HG02763 (cell line): Measurements from ENCODE around the gene MACROD2.
"Not testable (repeated sequence)": the region's sequence is repeated elsewhere in the genome, so short reads cannot be mapped to it uniquely, and the experiment has no call there.

Source experiments
- ATAC-seq: cut with Tn5 transposase; IDR thresholded peaks from one replicate; pipeline ENCODE4 v1.9.1; 2021; ENCODE audit warnings: mild to moderate bottlenecking, moderate library complexity; ENCODE audit not compliant: unreplicated experiment

MACROD2 gene

DNA sequence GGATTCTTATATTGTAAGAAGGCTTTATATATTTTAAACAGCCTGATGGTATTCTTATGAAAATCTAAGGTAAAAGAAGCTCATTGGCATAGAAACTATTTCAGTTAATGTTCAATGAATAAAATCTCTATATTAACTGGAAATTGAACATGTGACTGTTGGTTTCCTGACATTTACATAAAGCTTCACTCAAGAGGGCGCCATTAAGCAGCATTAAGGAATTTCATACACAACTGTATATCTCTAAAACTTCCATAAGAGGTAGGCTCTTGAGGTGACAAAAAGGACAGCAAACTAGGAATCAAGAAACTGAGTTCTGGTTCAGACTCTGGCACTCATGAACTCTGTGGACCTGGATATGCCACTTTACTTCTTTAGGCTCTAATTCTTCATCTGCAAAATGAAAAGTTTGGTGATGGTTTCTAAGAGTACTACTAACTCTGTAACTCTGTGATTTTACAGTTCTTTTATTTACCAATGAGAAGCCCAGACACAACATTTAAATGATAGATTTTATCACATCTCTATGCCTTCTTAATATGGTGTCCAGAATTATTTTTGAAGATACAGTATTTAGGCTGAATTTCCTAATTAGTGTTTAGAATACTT is 194.6 kb downstream of the MACROD2 start:
- ATAC-seq: no peak

DNA sequence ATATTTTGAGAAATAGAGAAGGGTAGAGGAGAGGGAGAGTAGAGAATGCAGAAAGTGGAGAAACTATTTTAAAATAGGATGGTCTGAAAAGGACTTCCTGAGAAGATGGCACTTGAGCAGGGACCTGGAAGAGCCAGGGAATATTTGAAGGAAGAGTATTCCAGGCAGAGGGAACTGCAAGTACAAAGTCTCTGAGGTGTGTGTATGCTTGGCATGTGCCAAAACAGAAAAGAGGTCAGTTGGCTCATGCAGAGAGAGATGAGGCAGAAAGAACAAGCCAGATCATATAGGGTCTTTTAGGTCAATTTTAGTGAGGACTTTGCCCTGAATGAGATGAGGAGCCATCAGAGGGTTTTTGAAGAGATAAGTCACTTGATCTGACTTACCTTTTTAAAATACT is 196.2 kb downstream of the MACROD2 start:
- ATAC-seq: no peak

DNA sequence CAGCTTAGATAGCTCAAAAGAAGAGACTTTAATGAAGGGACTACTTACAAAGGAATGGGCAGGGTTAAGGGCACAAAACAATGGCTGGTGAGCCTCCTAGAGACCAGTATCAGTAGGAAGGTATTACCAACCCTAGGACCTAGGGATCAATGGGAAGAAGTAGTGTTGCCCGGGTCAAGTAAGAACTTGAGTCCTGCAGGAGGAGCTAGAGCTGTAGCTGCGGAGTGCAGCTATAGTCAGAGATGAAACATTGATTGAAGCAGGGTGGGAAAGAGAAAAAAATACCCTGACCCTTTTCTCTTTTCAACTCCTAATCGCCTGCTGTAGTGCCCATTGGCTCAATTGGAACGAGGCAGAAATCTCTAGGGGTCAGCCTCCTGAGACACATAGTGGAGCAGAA is 198.1 kb downstream of the MACROD2 start:
- ATAC-seq: no peak

DNA sequence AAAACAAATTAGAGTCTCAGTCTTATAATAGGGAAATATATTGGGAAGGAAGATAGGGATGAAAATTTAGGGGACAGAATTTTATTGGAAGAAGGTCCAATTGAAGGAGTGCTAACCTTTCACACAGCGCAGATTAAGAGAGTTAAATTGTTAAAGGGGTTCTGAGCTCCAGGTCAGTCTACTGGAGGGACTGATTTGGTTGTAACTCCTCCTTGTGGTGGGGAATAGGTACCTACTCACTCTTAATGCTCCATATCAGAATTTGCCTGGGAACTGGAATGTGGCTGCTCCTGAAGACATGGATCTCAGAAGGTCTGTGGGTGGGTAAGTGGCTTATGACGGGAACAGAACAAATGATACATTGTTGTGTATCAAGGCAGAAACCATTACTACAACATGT is 198.6 kb downstream of the MACROD2 start:
- ATAC-seq: no peak

DNA sequence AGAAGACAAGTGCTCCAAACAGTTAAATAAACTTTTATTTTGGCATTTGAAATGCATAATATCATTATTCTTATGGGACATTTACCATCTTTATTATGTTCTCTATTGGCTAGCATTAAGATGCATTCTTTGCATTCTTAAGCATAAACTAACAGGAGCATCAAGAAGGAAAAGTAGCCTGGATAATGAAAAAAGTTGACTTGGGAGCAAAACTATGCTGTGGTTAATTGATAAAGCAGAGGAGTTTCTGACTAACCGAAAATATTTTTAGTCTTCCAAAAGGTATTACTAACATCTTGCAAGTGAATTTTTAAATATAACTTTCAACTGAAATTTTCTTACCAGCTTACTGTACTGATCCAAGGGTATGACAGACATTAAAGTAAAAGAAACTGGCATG is 201.8 kb downstream of the MACROD2 start:
- no peak for ATAC-seq

DNA sequence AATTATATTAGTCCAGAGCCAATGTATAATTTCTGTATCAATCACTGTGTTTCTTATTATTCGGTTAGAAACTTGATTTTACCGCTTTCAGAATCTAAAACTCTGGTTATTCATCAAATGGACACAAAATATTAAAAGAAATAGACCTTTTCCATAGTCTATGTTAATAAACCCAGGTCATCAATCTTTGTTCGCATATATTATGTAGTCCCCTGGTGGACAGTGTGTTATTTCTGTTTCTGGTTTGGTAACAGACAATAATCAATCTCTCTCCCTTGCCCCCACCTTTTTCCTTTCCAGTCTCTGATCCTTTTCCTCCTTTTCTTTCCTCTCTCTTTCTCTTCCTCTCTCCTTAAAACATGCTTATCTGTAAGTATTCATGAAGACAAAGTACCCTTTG is 203.1 kb downstream of the MACROD2 start:
- ATAC-seq: no peak

DNA sequence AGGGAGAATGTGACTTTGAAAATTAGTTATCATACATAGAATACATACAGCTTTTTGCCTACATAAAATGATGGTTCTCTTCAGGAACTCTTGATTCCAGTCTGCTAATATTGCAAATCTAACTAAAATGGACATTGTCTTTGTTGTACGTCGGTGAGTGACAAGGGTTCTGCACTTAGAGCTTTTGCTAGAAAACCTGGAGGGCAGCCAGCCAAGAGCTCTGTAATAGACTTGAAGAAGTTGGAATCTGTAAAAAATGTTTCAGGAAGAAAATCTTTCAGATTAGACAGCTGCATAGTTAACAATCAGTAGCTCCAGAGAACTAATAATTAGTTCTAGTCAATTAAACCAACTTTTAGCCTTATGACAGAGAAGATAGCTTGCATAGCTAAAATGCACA is 203.8 kb downstream of the MACROD2 start:
- ATAC-seq: no peak

DNA sequence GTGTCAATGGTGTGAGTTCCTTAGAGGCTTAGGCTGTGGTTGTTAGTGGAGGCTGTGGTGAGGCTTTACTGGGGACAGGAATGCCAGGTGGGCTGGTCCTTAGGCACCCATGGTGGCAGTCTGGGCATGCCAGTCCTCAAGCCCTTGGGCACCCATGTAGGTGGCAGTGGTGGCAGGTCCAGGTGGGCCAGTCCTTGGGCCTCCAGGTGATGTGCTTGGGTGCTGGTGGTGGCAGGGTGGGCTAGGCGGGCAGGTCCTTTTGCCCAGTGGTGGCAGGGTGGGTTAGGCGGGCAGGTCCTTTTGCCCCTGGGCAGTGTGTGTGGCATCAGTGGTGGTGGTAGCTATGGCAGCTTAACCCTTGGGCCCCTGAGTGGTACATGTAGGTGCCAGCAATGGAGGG is 208.3 kb downstream of the MACROD2 start:
- ATAC-seq: no peak

DNA sequence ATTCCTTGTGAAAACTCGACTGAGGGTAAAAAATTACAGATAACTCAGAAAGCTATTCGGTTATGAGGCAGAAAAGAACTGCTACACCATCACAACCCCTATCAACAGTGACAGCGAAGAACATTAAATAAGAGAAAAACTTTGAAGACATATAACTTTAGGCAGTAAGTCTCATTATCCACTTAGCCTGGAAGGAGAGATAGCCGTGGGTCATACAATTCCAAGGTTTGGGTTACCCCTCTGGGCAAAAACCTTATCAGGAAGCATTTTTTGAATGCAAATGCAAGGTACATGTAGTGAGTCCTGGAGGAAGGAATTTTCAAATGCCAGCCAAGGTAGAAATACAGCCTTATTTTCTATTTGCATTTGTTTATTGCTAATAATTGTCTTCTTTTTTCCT is 212.3 kb downstream of the MACROD2 start:
- ATAC-seq: no peak

DNA sequence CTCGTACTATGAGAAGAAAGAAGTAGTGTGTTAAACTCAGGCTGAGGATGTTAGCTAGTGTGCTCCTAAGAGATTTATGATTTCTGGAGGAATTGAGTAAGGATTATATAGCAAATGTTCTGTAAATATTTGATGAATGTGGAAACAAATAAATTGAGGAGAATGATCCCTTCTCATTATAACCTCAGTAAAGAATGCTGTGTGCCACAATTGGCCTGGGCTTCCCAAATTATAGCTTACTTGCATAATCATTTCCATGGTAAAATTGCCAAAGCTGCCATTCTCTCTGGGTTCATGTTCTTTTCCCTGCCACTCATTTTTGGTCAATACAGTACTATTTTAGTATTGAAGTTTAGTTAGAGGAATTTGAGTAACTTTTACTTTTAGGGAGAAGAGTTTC is 213.6 kb downstream of the MACROD2 start:
- no peak for ATAC-seq

DNA sequence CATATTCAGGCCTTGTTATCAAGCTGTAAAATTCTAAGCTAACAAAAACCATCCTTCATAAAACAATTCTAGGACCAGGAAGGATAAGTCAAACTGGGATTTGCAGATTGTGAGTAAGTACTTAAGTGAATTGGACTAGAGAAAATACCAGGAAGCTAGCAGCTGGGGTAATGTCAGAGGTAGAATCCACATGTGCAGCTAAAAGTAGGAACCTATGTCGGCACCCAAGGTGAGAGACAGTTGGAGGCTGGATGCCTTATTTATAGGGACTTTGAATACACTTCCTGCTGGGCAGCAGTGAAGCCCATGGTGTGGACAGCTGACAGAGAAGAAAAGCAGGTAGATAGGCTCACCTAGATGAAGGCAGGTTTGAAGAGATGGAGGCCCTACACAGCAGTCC is 214.8 kb downstream of the MACROD2 start:
- no peak for ATAC-seq

DNA sequence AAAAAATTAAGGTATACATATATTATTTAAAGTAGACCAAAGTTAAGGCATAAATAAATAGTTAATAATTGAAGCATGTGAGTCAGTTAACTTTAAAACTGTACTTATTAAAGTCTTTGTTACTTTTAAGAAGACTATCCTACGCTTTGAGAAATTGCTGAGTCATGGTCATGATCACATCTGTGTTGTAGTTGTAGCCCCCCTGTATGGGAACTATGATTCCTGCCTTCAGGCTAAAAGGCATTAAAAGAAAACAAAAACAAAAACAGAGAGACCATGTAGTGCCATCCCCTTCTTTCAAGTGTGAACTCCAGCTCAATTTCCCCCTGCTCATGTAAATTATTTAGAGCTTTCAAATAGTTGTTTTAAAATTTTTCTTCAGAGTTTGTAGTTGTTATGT is 218.7 kb downstream of the MACROD2 start:
- no peak for ATAC-seq

DNA sequence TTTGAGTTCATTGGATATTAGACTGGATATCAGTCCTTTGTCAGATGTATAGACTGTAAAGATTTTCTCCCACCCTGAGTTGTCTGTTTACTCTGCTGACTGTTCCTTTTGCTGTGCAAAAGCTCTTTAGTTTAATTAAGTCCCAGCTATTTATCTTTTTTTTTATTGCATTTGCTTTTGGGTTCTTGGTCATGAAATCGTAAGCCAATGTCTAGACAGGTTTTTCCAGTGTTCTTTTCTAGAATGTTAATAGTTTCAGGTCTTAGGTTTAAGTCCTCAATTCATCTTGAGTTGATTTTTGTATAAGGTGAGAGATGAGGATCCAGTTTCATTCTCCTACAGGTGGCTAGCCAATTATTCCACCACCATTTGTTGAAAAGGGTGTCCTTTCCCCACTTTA is 220.6 kb downstream of the MACROD2 start:
- ATAC-seq: not testable (repeated sequence)

DNA sequence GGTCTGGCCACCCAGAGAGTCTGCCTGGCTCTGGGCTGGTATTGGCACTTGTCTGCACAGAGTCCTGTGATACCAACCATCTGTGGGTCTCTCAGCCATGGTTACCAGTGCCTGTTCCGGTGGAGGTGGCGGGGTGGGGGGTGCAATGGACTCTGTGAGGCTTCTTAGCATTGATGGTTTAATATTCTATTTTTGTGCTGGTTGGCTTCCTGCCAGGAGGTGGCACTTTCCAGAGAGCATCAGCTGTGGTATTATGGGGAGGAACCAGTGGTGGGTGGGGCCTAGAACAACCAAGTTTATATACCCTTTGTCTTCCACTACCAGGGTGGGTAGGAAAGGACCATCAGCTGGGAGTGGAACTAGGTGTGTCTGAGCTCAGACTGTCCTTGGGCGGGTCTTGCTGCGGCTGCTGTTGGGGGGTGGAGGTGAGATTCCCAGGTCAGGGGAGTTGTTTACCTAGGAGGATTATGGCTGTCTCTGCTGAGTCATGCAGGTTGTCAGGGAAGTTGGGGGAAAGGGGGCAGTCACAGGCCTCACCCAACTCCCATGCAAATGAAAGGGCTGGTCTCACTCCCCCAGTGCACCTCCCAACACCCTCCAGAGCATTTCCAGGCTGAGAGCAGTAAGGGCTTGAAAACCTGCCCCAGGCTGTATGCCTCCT is 224.6 kb downstream of the MACROD2 start:
- no peak for ATAC-seq

DNA sequence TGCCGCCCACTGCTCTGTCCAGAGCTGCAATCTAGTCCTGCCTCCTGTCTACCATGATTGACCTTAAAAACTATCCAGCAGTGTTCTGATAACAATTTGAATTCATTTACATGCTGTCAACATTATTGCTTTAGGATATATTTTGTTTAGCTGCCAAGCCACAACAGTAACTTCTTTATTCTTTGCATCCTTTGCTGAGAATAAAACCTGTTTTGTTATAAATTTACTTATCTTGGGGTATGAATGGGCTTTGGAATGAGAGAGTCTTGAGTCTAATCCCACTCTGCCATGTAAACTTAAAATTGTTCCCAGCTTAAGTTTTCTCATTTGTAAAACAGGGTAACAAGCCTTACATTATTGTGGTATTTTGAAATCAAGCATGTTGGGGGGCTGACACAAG is 225.7 kb downstream of the MACROD2 start:
- no peak for ATAC-seq

DNA sequence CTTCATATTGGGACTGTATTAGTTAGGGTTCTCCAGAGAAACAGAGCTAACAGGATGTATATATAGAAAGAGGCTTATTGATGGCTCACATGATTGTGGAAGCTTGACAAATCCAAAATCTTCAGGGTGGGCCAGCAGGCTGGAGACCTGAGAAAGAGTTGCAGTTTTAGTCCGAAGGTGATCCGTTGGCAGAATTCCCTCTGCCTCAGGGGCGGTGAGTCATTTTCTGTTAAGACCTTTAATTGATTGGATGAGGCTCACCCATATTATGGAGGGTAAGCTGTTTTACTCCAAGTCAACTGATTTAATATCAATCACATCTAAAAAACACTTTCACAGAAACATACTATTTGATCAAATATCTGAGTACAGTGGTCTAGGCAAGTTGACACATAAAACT is 228.5 kb downstream of the MACROD2 start:
- ATAC-seq: no peak

DNA sequence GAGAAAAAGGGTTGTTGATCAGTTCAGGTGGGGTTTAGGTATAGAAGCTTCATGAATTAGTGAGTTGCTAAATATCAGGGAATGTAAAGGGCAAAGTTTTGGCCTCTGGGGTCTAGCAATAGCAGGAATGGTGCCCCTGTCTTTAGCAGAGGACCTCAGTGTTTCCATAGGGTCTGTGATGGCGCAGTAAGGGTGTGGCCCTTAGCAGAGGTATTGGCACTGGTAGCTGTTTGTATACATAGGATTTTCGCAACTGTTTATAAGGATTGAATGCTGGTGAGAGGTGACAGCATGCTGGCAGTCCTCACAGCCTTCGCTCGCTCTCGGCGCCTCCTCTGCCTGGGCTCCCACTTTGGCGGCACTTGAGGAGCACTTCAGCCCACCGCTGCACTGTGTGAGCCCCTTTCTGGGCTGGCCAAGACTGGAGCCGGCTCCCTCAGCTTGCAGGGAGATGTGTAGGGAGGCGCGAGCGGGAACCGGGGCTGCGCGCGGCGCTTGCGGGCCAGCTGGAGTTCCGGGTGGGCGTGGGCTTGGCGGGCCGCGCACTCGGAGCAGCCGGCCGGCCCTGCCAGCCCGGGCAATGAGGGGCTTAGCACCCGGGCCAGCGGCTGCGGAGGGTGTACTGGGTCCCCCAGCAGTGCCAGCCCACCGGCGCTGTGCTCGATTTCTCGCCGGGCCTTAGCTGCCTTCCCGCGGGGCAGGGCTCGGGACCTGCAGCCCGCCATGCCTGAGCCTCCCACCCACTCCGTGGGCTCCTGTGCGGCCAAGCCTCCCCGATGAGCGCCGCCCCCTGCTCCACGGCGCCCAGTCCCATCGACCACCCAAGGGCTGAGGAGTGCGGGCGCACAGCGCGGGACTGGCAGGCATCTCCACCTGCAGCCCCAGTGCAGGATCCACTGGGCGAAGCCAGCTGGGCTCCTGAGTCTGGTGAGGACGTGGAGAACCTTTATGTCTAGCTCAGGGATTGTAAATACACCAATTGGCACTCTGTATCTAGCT is 231.0 kb downstream of the MACROD2 start:
- not testable (repeated sequence) for ATAC-seq

DNA sequence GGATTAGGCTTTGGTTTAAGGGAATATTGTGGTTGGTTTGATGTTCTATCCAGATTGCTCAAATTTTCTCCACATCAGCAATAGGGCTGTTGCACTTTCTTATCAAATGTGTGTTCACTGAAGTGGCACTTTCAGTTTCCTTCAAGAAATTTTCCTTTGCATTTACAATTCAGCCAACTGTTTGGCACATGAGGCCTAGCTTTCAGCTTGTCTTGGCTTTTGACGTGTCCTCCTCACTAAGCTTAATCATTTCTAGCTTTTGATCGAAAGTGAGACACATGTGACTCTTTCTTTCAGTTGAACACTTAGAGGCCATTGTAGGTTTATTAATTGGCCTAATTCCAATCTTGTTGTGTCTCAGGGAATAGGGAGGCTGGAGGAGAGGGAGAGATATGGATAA is 237.3 kb downstream of the MACROD2 start:
- ATAC-seq: peak; percentile 51

DNA sequence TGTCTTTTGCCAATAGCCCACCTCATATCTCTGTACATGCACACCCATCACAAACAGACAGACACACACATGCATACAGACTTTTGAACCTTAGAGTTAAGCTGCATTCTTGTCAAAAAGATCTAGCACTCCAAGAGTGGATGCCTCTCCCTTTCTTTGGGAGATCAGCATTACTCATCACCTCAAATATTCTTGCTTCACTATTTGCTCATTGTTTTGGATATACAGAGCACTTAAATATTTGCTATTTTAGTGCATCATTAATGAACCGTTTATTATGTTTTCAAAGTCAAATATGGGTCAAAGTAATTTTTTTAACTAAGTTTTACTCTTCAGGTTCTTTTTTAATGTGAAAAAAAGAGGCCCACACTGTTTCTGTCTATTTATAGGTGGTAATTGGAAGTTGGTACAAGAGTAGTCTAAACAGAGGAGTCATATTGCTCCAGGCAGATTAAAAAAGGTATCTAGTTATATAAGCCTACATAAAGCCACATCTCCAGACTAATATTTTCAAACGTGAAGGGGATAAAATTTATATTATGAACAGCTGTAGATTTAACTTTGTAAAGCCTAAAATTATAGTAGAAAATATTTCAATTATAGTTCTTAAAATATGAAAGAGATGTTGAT is 239.5 kb downstream of the MACROD2 start:
- ATAC-seq: no peak

DNA sequence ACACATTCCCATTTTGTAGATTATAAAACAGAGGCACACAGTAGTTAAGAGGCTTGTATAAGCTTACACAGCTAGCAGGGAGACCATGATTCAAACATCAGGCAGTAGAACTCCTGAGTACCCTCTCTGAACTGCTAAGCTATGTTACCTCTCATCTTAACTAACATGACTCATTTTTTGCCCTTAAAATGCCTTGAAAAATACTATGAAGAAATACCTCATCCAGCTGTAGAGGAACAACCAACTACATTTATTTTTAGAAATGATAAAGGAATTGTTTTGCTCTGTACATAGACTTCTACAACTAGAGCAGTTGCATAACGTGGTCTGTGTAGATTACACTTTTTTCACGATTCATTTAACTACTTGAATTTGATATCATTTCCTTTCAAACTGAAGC is 240.0 kb downstream of the MACROD2 start:
- ATAC-seq: no peak

DNA sequence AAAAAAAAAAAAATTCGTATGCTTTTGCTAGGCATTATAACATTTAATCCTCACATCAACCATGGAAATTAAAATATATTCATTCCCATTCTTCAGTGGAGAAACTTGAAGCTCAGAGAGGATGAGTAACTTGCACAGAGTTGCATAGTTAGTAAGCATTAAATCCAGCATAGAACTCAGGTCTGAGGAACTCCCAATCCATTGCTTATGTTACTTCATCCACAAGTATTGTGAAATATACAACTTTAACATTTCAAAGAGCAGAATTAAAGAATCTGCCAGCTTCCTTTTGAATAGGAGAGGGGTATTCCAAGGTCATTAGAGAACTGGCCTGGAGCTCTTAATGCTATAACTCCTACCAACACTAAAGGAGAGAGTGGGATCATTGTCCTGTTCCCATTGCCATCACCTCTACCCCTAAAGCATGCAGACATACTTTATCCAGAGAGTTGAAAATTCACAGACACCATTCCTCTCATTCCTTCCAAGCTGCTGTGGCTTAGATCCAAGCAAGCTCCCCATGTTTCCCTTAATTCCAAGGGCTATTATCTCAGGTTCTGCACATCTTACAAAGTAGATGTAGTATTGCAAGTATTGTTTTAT is 250.2 kb downstream of the MACROD2 start:
- ATAC-seq: no peak
